Left kidney (tissue), 2 donors: ENCODE measurements around the gene TMEM131. TPM values are rescaled to one million over a fixed set of nuclear protein-coding genes. Genes with fewer than 3 reads are reported as not detected.
"Not testable (repeated sequence)": the region's sequence is repeated elsewhere in the genome, so short reads cannot be mapped to it uniquely, and the experiment has no call there.

Experiments
- DNase-seq: peaks from one replicate; pipeline ENCODE4 v3.0.0-alpha.2; 2013
- polyA plus RNA-seq: library from polyadenylated mRNA; unstranded; fragments of 120-200 nt; gene quantifications from one replicate; pipeline ENCODE4 v1.2.1, GENCODE V29; 2013; ENCODE audit not compliant: insufficient read length

TMEM131 gene
- polyA plus RNA-seq, 1 donor: 58.1 TPM

GRCh38 chr2:97914691-97915213 lies 81.0 kb downstream of the TMEM131 start:
- no peak for DNase-seq

GRCh38 chr2:97913846-97914245 lies 81.9 kb downstream of the TMEM131 start:
- DNase-seq: no peak

DNA sequence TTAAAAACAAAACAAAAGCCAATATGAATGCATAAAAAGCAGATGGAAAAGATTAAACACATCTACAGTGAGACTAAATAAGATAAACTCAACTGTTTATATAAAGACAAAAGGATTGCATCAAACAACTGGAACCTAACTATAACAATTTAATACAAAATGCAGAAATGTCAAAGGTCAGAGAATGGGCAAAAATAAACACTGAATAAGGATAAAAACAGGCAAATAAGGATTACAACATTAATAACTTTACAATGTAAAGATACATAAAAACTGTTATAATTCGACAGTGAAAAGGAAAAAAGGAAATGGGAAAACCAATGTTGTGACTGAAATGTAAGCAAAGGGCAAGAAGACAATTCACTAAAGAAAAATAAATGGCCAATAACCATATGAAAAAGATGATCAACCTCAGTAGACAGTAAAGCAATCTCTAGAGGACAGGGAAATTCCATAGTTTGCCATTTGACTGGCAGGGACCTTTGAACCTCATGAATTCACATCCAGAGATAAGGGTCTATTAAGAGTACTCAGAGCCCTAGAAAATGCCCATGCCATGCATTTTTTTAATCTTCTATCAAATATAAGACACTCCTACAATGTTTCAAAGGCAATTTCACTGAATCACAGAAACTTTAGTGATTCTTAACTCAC lies 83.7 kb downstream of the TMEM131 start:
- no peak for DNase-seq

GRCh38 chr2:97911206-97911921 lies 84.4 kb downstream of the TMEM131 start:
- DNase-seq: no peak

GRCh38 chr2:97910403-97911205 lies 85.1 kb downstream of the TMEM131 start:
- no peak for DNase-seq

- no peak for DNase-seq
Measured at GRCh38 chr2:97908208-97908676, 87.5 kb downstream of the TMEM131 start.

DNA sequence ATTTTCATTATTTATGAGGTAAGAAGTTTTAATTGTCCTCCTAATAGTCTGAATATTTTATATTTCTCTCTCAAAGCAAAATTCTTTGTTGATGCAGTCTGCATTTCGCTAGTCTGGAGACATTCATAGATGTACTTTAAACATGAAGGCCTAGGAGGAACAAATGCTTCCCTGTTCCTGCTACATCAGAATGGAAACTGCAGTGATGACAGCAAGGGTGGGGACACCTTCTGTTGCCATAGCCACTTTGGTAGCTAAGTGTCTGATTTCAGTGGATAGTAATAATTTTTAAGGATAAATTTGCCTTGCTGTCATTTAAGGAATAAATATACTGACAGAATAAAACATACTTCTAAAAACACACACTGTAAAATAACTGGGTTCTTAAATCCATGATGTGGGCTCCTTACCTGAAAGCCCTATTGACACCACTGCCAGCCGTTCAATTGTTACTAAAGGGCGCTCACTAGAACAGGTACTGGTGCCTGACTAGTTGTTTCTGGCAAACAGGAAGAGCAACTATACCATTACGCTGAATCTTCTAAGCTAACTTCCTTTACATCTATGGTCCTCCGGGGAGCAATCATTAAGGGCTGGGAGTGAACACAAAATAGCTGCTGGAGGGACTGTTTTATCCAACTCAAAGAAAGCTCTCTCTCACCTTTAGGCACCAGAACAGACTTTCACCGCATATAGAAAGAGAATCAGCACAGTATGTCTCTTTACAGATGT lies 88.2 kb downstream of the TMEM131 start:
- no peak for DNase-seq

DNA sequence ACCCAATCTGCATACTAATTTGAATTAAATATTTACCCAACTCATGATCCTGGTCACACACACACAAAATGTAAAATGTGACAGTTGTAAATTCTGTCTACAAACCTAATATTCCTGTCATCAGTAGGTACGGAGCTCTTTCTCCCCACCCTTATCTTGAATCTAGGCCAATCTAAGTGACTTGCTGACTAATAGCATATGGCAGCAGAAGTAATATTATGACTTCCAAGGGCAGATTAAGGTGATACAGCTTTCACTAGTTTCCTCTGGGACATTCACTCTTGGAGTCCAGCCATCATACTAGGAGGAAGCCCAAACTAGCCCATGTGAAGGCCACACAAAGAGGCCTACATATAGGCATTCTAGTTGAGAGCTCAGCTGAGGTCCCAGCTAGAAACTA lies 89.4 kb downstream of the TMEM131 start:
- no peak for DNase-seq

DNA sequence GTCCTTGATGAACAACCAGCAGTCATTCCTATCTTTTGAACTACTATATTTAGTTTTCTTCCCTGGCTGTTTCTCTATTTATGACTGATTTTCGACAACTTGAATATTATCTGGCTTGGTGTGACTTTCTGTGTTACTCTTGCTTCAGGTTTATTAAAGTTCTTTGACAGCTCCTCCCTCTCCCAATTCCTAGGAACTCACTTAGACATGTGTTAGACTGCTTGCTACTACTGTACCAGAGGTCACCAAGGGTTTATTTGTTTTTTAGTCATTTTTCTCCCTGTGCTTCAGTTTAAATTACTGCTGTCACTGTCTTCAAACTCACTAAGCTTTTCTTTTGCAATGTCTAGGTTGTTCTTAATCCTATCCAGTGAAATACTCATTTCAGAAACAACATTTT lies 90.5 kb downstream of the TMEM131 start:
- no peak for DNase-seq

DNA sequence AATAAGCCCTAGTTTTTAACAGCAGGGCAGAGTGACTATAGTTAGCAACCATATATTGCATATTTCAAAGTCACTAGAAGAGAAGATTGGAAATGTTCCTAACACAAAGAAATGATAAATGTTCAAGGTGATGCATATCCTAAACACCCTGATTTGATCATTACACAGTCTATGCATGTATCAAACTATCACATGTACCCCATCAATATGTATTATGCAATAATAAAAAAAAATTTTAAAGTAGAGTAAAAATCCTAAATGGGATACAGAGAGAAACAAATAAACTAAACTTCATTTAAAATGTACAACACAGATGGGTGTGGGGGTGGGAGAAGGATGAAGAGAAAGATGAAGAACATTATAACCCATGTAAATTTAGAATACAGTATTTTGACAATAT lies 93.9 kb downstream of the TMEM131 start:
- no peak for DNase-seq

- no peak for DNase-seq
Measured at GRCh38 chr2:97900806-97901205, 94.9 kb downstream of the TMEM131 start.

DNA sequence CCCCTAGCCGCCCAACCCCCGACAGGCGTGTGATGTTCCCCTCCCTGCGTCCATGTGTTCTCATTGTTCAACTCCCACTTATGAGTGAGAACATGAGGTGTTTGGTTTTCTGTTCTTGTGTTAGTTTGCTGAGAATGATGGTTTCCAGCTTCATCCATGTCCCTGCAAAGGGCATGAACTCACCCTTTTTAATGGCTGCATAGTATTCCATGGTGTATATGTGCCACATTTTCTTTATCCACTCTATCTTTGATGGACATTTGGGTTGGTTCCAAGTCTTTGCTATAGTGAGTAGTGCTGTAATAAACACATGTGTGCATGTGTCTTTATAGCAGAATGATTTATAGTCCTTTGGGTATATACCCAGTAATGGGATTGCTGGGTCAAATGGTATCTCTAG lies 102.7 kb downstream of the TMEM131 start:
- DNase-seq: not testable (repeated sequence)

- no peak for DNase-seq
Measured at GRCh38 chr2:97891611-97892010, 104.1 kb downstream of the TMEM131 start.

- no peak for DNase-seq
Measured at GRCh38 chr2:97889156-97889555, 106.6 kb downstream of the TMEM131 start.

DNA sequence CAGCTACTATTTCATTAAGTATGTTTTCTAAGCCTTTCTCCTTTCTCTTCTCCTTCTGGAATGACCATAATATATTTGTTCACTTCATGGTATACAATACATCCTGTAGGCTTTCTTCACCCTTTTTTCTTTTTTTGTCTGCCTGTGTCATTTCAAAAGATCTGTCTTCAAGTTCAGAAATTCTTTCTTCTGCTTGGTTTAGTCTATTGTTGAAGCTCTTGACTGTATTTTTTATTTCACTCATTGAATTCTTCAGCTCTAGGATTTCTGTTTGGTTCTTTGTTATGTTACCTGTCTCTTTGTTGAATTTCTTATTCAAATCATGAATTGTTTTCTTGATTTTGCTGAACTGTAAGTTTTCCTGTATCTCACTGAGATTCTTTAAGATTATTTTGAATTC lies 109.9 kb downstream of the TMEM131 start:
- DNase-seq: no peak

DNA sequence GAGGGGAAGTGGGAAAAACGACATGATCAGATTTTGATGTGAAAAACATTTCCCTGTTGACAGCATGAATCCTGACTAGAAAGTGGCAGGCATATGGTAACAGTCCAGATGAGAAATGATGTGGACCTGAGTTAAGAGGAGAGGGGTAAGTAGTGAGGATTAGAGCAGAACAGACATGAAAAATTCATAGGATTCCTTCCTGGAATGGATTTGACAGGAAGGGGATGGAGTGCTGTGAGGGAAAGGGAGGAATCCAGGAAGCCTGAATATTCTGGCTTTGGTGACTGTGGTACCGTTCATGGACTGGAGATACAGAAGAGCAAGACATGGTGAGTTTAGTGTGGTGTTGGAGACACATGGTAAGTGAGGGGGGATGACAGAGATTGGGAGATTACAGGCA lies 115.4 kb downstream of the TMEM131 start:
- DNase-seq: no peak

DNA sequence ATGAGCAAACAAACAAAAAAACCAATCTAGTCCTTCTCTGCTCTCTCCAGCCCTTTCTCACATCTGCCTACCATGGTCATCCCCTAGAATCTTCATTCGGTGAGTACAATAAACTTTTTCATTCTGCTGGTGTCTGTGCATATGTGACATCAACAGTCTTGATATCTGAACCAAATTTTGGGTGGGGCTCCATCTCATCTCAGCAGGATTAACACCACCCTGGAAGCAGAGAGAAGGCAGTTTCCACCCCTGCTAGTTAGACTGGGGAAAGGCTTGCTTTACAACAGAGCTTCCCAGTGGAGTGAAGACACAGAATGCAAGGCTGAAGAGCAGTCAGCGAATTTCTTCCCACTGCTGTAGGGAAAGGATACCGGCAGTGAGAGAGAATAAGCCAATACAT lies 116.9 kb downstream of the TMEM131 start:
- no peak for DNase-seq

GRCh38 chr2:97878317-97878716 lies 117.4 kb downstream of the TMEM131 start:
- not testable (repeated sequence) for DNase-seq

- DNase-seq: no peak
Measured at GRCh38 chr2:97871096-97871780, 124.5 kb downstream of the TMEM131 start.

- DNase-seq: no peak
Measured at GRCh38 chr2:97870396-97870843, 125.3 kb downstream of the TMEM131 start.

GRCh38 chr2:97869722-97870346 lies 125.9 kb downstream of the TMEM131 start:
- no peak for DNase-seq
